SU-DHL-6 (cell line): ENCODE measurements around the gene BRDT.

Experiments used
- CTCF ChIP-seq: fragments of 200-600 bp; sonication (generic); IDR thresholded peaks from one replicate; pipeline ENCODE4 v1.5.1; 2017; ENCODE audit warnings: antibody characterized with exemption, mild to moderate bottlenecking, low read length, moderate library complexity; ENCODE audit not compliant: insufficient read depth, poor library complexity, severe bottlenecking
- EZH2phosphoT487 ChIP-seq: fragments of 200-600 bp; sonication (generic), shearing (Covaris generic); conservative IDR thresholded peaks from 2 replicates; pipeline ENCODE4 v1.6.1; 2018; ENCODE audit warnings: mild to moderate bottlenecking, antibody characterized with exemption, low read length, moderate library complexity, mixed read lengths

DNA sequence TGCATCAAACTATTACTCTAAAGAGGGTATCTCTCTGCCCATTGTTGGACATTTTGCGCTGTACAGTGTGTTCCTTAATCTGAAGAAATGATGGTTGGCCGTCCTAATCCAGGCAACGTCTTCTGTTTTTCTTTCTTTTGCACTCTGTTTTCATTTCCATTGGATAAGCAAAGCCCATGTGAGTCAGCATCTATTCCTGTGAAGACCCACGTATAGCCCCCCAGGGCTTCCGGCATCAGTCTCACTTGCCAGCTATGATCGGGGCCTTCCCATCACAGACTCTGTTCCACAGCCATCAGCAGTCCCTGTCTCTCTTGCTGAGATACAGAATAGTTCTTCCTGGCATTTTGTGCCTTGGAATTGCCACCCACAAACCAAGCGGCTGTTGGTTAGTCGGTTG is 29.2 kb upstream of the BRDT start:
- TF ChIP-seq CTCF (no peak), EZH2phosphoT487 (no peak)
